IMR-90 (cell line): ENCODE measurements around the gene TAC4. TPM values are rescaled to one million over a fixed set of nuclear protein-coding genes. Genes with fewer than 3 reads are reported as not detected.
A peak's percentile ranks its signal among the peaks of the same experiment; 100 is the strongest.

Source experiments
- ATAC-seq: fragments of 200-7000 bp; cut with Tn5 transposase; 2 replicates; pipeline ENCODE4 v1.9.1; 2020; ENCODE audit warnings: low read depth, mild to moderate bottlenecking, moderate library complexity
- BruUV-seq: library from RNA; stranded (reverse); fragments of 400-500 nt; replicated peaks from 2 replicates; lab custom pipeline; 2021; lab: Mats Ljungman, UMichigan
- CTCF ChIA-PET: fragments of 300-600 bp; formaldehyde crosslinking; extraction: SDS; loops from one replicate; lab custom pipeline; 2021; ENCODE audit warnings: antibody characterized with exemption; lab: Yijun Ruan, JAX
- POLR2A ChIA-PET: fragments of 300-600 bp; sonication (Branson Sonifier 250); formaldehyde crosslinking; loops from one replicate; lab custom pipeline; 2022; ENCODE audit warnings: antibody characterized with exemption; ENCODE audit not compliant: unreplicated experiment; lab: Charles Lee
- DNase-seq: peaks from one replicate; pipeline ENCODE4 v3.0.0; 2013
- H2AFZ ChIP-seq: replicated peaks from 2 replicates; pipeline ENCODE3; 2013; ENCODE audit warnings: low read length, mild to moderate bottlenecking; ENCODE audit not compliant: poor library complexity
- H2AK5ac ChIP-seq: 2 replicates; pipeline ENCODE4 v1.6.1; 2013; ENCODE audit warnings: low read depth, low read length, inconsistent platforms
- H2AK9ac ChIP-seq: replicated peaks from 2 replicates; pipeline ENCODE3; 2013; ENCODE audit warnings: mild to moderate bottlenecking, low read depth, low read length, moderate library complexity; ENCODE audit not compliant: poor library complexity
- H2BK120ac ChIP-seq: 2 replicates; pipeline ENCODE4 v1.6.1; 2013; ENCODE audit warnings: low read depth, low read length, inconsistent platforms
- H2BK15ac ChIP-seq: 3 replicates; pipeline ENCODE4 v1.6.1; 2013; ENCODE audit warnings: low read depth, low read length, inconsistent platforms
- H2BK20ac ChIP-seq: 2 replicates; pipeline ENCODE4 v1.6.1; 2013; ENCODE audit warnings: low read depth, mild to moderate bottlenecking, inconsistent platforms, low read length, moderate library complexity
- H2BK5ac ChIP-seq: 2 replicates; pipeline ENCODE4 v1.6.1; 2013; ENCODE audit warnings: mild to moderate bottlenecking, low read depth, low read length, inconsistent platforms; ENCODE audit not compliant: poor library complexity, severe bottlenecking
- H3K14ac ChIP-seq: replicated peaks from 2 replicates; pipeline ENCODE4 v1.6.1; 2013; ENCODE audit warnings: low read depth, low read length, inconsistent platforms
- H3K18ac ChIP-seq: 2 replicates; pipeline ENCODE4 v1.6.1; 2013; ENCODE audit warnings: low read depth, low read length, control low read depth
- H3K23ac ChIP-seq: 2 replicates; pipeline ENCODE4 v1.6.1; 2013; ENCODE audit warnings: low read depth, low read length, inconsistent platforms
- H3K27ac ChIP-seq: 2 replicates; pipeline ENCODE4 v1.5.1; 2013; ENCODE audit warnings: mild to moderate bottlenecking, control low read depth, low read length; ENCODE audit not compliant: insufficient read depth
- H3K27me3 ChIP-seq: 2 replicates; pipeline ENCODE4 v1.6.1; 2013; ENCODE audit warnings: low read length; ENCODE audit not compliant: control insufficient read depth, insufficient read depth
- H3K36me3 ChIP-seq: 2 replicates; pipeline ENCODE4 v1.6.1; 2013; ENCODE audit warnings: low read length, mixed read lengths; ENCODE audit not compliant: control insufficient read depth, insufficient read depth
- H3K4ac ChIP-seq: 2 replicates; pipeline ENCODE4 v1.6.1; 2013; ENCODE audit warnings: low read depth, low read length, inconsistent platforms
- H3K4me1 ChIP-seq: 2 replicates; pipeline ENCODE4 v1.6.1; 2013; ENCODE audit warnings: low read length, mixed read lengths; ENCODE audit not compliant: control insufficient read depth, insufficient read depth
- H3K4me2 ChIP-seq: 2 replicates; pipeline ENCODE4 v1.6.1; 2013; ENCODE audit warnings: low read depth, mild to moderate bottlenecking, control low read depth, low read length, moderate library complexity
- H3K4me3 ChIP-seq: 2 replicates; pipeline ENCODE4 v1.5.1; 2013; ENCODE audit warnings: low read depth, mild to moderate bottlenecking, control low read depth, low read length, moderate library complexity; ENCODE audit not compliant: insufficient read depth
- H3K56ac ChIP-seq: 2 replicates; pipeline ENCODE4 v1.6.1; 2013; ENCODE audit warnings: low read length, inconsistent platforms; ENCODE audit not compliant: insufficient read depth; ENCODE audit errors: extremely low read depth
- H3K79me1 ChIP-seq, 2 experiments: 2 replicates each; pipeline ENCODE4 v1.6.1; 2013; ENCODE audit warnings: low read length in 2 of 2, inconsistent platforms in 1 of 2, low read depth in 1 of 2
- H3K9ac ChIP-seq: 2 replicates; pipeline ENCODE4 v1.6.1; 2013; ENCODE audit warnings: low read depth, low read length, control low read depth
- H3K9me1 ChIP-seq: 2 replicates; pipeline ENCODE4 v1.6.1; 2013; ENCODE audit warnings: low read length, inconsistent platforms; ENCODE audit not compliant: insufficient read depth
- H3K9me3 ChIP-seq: 2 replicates; pipeline ENCODE4 v1.6.1; 2013; ENCODE audit warnings: low read length; ENCODE audit not compliant: control insufficient read depth, insufficient read depth
- H4K20me1 ChIP-seq: 2 replicates; pipeline ENCODE4 v1.6.1; 2013; ENCODE audit warnings: low read length, inconsistent platforms; ENCODE audit not compliant: insufficient read depth
- H4K5ac ChIP-seq: 2 replicates; pipeline ENCODE4 v1.6.1; 2013; ENCODE audit warnings: mild to moderate bottlenecking, low read depth, low read length, control low read depth
- H4K8ac ChIP-seq, 2 experiments: 2 replicates each; pipeline ENCODE4 v1.6.1; 2013; ENCODE audit warnings: low read depth in 2 of 2, low read length in 2 of 2, control low read depth in 1 of 2, inconsistent platforms in 1 of 2
- H4K91ac ChIP-seq: 2 replicates; pipeline ENCODE4 v1.6.1; 2013; ENCODE audit warnings: low read depth, low read length, inconsistent platforms; ENCODE audit not compliant: insufficient read depth
- BHLHE40 ChIP-seq: fragments of 150-350 bp; IDR thresholded peaks from 2 replicates; pipeline ENCODE4 v1.6.1; 2016; ENCODE audit warnings: mild to moderate bottlenecking, low read depth, low read length
- CEBPB ChIP-seq: IDR thresholded peaks from 2 replicates; pipeline ENCODE4 v1.6.1; 2012; ENCODE audit warnings: low read depth, low read length, improper control_type of control experiment
- CHD1 ChIP-seq: IDR thresholded peaks from 2 replicates; pipeline ENCODE4 v1.6.1; 2012; ENCODE audit warnings: low read depth, low read length, improper control_type of control experiment
- FOS ChIP-seq: fragments of 150-350 bp; IDR thresholded peaks from 2 replicates; pipeline ENCODE4 v1.6.1; 2016; ENCODE audit warnings: low read depth, low read length
- MAFK ChIP-seq: IDR thresholded peaks from 2 replicates; pipeline ENCODE4 v1.6.1; 2012; ENCODE audit warnings: low read depth, low read length, improper control_type of control experiment
- MAZ ChIP-seq: IDR thresholded peaks from 2 replicates; pipeline ENCODE4 v1.6.1; 2012; ENCODE audit warnings: low read depth, mild to moderate bottlenecking, low read length, improper control_type of control experiment, moderate library complexity, borderline replicate concordance
- MXI1 ChIP-seq: IDR thresholded peaks from 2 replicates; pipeline ENCODE4 v1.6.1; 2012; ENCODE audit warnings: low read depth, mild to moderate bottlenecking, low read length, moderate library complexity, borderline replicate concordance
- POLR2A ChIP-seq: IDR thresholded peaks from 2 replicates; pipeline ENCODE4 v1.6.1; 2012; ENCODE audit warnings: mild to moderate bottlenecking, low read depth, low read length
- RAD21 ChIP-seq: IDR thresholded peaks from 2 replicates; pipeline ENCODE4 v1.6.1; 2012; ENCODE audit warnings: low read length, improper control_type of control experiment
- RCOR1 ChIP-seq: IDR thresholded peaks from 2 replicates; pipeline ENCODE4 v1.6.1; 2012; ENCODE audit warnings: mild to moderate bottlenecking, low read length, improper control_type of control experiment; ENCODE audit not compliant: insufficient replicate concordance
- SMC3 ChIP-seq: fragments of 150-350 bp; IDR thresholded peaks from 2 replicates; pipeline ENCODE4 v1.6.1; 2016; ENCODE audit warnings: low read depth, mild to moderate bottlenecking, antibody characterized with exemption, low read length, moderate library complexity
- WGBS, 2 experiments: methylation state at CpG; one replicate each; pipeline versions ENCODE4 v1.1.5 to v1.1.7; 2013; ENCODE audit warnings: missing lambda C conversion rate in 2 of 2; ENCODE audit not compliant: insufficient read length in 1 of 2; ENCODE audit errors: extremely low coverage in 2 of 2; 5-methylcytosine and 5-hydroxymethylcytosine counted together
- dilution Hi-C: fragments of 300-500 bp; cut with HindIII; formaldehyde crosslinking; loops from one replicate; pipeline ENCODE4 v1.14.3; 2018; ENCODE audit warnings: low sequenced_read_pairs; ENCODE audit not compliant: unreplicated experiment
- in situ Hi-C: fragments of 300-500 bp; cut with MboI; formaldehyde crosslinking; loops from 3 replicates; pipeline ENCODE4 v1.14.3; 2019; ENCODE audit warnings: low sequenced_read_pairs, inconsistent platforms, mixed read lengths
- intact Hi-C: fragments of 100-400 bp; cut with micrococcal nuclease; formaldehyde crosslinking; loops from 2 replicates; pipeline ENCODE4 v1.10.0; 2022
- polyA plus RNA-seq, 3 experiments: library from polyadenylated mRNA; depleted of rRNA; stranded (reverse); fragments of >200 nt; gene quantifications; 2 replicates each; pipeline ENCODE4 v1.2.3, GENCODE V29; 2012; ENCODE audit warnings: low replicate concordance in 1 of 3
- total RNA-seq: library from RNA; depleted of rRNA; stranded (reverse); fragments of >200 nt; gene quantifications from 2 replicates; pipeline ENCODE4 v1.2.3, GENCODE V29; 2012
- TF ChIP-seq, protein P1 (sequence below): fragments of 150-350 bp; IDR thresholded peaks from 2 replicates; pipeline ENCODE4 v1.6.1; 2016; ENCODE audit warnings: low read depth, mild to moderate bottlenecking, low read length, moderate library complexity, borderline replicate concordance
- TF ChIP-seq, protein P2 (sequence below): conservative IDR thresholded peaks from 2 replicates; pipeline ENCODE4 v1.5.1; 2012; ENCODE audit warnings: mild to moderate bottlenecking, low read depth, low read length, improper control_type of control experiment

Gene TAC4
- total and polyA plus RNA-seq, 2 of the 4 experiments (the other 2 are of a cell fraction), result not detected

DNA sequence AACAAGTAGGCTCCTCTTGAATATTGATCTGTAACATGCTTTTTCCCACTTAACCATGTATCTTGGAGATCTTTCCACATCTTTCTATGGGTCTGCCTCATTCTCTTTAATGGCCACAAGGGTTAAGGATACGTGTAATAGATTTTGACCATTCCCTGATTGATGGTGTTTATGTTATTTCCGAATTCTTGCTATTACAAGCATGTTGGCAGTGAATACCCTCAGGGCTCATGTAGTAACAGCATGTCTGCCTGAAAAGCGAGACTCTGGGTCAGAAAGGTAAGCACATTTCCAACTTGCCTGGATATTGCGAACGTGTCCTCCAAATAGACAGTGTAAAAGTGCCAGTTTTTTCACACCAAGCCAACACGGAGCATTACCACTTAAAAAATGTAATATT, 5.0 kb downstream of the TAC4 start:
- Histone ChIP-seq H2AK9ac (no peak overlapping the region), H3K18ac (no peak overlapping the region), H3K56ac (no peak overlapping the region), H3K23ac (no peak overlapping the region), H3K79me1 (no peaks in the 10 kb centered on the region), H4K20me1 (no peaks in the 10 kb centered on the region), H2AFZ (no peak overlapping the region), H3K4me2 (no peak overlapping the region), H3K14ac (no peak overlapping the region), H3K27ac (no peak overlapping the region), H3K4me1 (peaks cover 6% of the 10 kb centered on the region; the same call in 1 of the 2 replicates), H3K9me1 (peaks cover 7% of the 10 kb centered on the region), H3K9ac (no peak overlapping the region), H3K27me3 (no peaks in the 10 kb centered on the region), H3K9me3 (no peaks in the 10 kb centered on the region), H4K5ac (no peak overlapping the region), H2BK120ac (no peak overlapping the region), H3K36me3 (no peaks in the 10 kb centered on the region), H3K4ac (no peak overlapping the region), H4K91ac (no peak overlapping the region), H4K8ac (no peak overlapping the region), H2BK20ac (no peak overlapping the region), H3K4me3 (no peak overlapping the region), H2AK5ac (no peak overlapping the region; the same call in 1 of the 2 replicates), H2BK5ac (no peak overlapping the region), H2BK15ac (no peak overlapping the region)
- in situ Hi-C loops, result no loop called here
- DNase-seq, result peak; percentile 21
- CTCF ChIA-PET, result no interaction called here
- no peak for ATAC-seq
- POLR2A ChIA-PET, result no interaction called here
- WGBS, 2 experiments, result no CpG with 5 or more reads among the region's 6 CpGs
- intact Hi-C loops, result no loop called here
- dilution Hi-C loops, result no loop called here
- BruUV-seq, result no TSS peak
- TF ChIP-seq CEBPB, result no peak
- no peak for TF ChIP-seq MXI1
- no peak for TF ChIP-seq POLR2A
- TF ChIP-seq BHLHE40, result no peak
- TF ChIP-seq, protein P1, sequence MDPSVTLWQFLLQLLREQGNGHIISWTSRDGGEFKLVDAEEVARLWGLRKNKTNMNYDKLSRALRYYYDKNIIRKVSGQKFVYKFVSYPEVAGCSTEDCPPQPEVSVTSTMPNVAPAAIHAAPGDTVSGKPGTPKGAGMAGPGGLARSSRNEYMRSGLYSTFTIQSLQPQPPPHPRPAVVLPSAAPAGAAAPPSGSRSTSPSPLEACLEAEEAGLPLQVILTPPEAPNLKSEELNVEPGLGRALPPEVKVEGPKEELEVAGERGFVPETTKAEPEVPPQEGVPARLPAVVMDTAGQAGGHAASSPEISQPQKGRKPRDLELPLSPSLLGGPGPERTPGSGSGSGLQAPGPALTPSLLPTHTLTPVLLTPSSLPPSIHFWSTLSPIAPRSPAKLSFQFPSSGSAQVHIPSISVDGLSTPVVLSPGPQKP, result no peak
- no peak for TF ChIP-seq SMC3
- TF ChIP-seq MAFK, result no peak
- no peak for TF ChIP-seq MAZ
- TF ChIP-seq, protein P2, sequence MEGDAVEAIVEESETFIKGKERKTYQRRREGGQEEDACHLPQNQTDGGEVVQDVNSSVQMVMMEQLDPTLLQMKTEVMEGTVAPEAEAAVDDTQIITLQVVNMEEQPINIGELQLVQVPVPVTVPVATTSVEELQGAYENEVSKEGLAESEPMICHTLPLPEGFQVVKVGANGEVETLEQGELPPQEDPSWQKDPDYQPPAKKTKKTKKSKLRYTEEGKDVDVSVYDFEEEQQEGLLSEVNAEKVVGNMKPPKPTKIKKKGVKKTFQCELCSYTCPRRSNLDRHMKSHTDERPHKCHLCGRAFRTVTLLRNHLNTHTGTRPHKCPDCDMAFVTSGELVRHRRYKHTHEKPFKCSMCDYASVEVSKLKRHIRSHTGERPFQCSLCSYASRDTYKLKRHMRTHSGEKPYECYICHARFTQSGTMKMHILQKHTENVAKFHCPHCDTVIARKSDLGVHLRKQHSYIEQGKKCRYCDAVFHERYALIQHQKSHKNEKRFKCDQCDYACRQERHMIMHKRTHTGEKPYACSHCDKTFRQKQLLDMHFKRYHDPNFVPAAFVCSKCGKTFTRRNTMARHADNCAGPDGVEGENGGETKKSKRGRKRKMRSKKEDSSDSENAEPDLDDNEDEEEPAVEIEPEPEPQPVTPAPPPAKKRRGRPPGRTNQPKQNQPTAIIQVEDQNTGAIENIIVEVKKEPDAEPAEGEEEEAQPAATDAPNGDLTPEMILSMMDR, result no peak
- no peak for TF ChIP-seq RAD21
- TF ChIP-seq FOS, result no peak
- TF ChIP-seq RCOR1, result no peak
- no peak for TF ChIP-seq CHD1
